DMS53 (cell line): ENCODE results near the gene FOXK2.
"Not testable (repeated sequence)": the region's sequence is repeated elsewhere in the genome, so short reads cannot be mapped to it uniquely, and the experiment has no call there.

Experiments
- DNase-seq: peaks from one replicate; lab custom pipeline; 2025; lab: John Stamatoyannopoulos, UW

FOXK2 gene

GRCh38 chr17:82565551-82565950 lies 46.0 kb downstream of the FOXK2 start:
- DNase-seq: no peak

- DNase-seq: no peak
Measured at GRCh38 chr17:82566129-82566960, 46.8 kb downstream of the FOXK2 start.

DNA sequence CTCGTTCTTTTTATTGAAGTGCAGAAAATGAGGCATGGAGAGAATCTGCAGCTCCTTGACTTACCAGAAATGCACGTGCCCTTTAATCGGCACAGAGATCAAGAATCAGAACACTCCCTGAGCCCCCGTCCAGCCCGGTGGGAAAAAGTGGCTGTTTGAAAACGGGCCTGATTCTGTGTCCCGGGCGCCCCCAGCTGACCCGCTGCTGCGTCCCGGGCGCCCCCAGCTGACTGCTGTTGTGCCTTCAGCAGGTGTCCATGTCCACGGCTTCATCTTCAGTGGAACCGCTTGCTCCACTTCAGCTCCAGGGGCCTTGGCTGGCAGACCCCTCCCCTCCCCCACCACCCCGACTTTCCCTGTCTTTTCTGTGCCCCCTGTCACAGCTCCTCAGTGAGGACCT lies 47.8 kb downstream of the FOXK2 start:
- no peak for DNase-seq

- no peak for DNase-seq
Measured at GRCh38 chr17:82568997-82569393, 49.5 kb downstream of the FOXK2 start.

DNA sequence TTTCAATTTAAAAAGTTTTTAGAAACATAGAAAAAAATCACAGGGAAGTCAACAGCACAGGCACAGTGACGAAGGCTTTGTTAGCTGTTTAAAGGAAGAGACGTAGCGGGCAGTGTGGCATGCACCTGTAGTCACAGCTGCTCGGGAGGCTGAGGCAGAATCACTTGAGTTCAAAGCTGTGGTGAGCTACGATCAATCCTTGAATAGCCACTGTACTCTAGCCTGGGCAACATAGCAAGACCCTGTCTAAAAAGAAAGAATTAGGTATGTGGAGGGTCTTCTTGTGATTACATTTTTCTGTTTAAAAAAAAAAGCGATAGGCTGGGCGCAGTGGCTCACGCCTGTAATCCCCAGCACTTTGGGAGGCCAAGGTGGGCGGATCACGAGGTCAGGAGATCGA lies 50.1 kb downstream of the FOXK2 start:
- no peak for DNase-seq

- DNase-seq: no peak
Measured at GRCh38 chr17:82570277-82570676, 50.7 kb downstream of the FOXK2 start.

GRCh38 chr17:82571855-82572254 lies 52.3 kb downstream of the FOXK2 start:
- no peak for DNase-seq

DNA sequence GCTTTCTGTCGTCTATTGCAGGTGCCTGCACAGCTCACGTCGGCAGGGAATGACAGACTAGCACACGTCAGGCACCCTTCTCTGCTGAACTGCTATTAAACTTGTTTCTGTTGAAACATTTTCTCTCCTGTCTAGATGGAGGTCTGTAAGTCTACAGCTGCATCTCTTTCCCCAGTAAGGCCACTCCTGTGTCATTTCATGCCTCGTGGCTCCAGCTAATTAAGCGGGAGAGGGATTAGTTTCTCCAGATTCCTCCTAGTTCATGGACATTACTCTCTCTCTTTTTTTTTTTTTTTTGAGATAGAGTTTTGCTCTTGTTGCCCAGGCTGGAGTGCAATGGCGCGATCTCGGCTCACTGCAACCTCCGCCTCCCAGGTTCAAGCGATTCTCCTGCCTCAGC lies 54.5 kb downstream of the FOXK2 start:
- no peak for DNase-seq

DNA sequence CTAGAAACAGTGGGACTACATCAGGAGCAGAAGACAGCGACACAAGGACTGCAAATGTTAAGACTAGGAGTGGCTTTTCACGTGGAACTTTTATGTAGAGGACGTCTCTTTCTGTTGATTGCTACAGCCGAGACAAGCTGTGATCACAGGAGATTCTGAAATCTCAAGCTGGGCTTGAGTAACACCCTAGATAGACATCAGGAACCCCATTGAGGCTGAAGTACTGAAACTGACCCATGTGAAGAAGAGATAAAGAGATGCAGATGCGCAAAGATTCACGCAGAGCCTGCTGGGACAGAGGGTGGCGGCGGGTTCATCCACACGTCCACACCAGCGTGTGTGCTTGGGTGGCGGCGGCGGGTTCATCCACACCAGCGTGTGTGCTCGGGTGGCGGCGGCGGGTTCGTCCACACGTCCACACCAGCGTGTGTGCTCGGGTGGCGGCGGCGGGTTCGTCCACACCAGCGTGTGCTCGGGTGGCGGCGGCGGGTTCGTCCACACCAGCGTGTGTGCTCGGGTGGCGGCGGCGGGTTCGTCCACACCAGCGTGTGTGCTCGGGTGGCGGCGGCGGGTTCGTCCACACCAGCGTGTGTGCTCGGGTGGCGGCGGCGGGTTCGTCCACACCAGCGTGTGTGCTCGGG lies 56.2 kb downstream of the FOXK2 start:
- not testable (repeated sequence) for DNase-seq

- DNase-seq: no peak
Measured at GRCh38 chr17:82577300-82577699, 57.8 kb downstream of the FOXK2 start.

GRCh38 chr17:82579969-82580368 lies 60.4 kb downstream of the FOXK2 start:
- not testable (repeated sequence) for DNase-seq

GRCh38 chr17:82582213-82582612 lies 62.7 kb downstream of the FOXK2 start:
- DNase-seq: no peak

DNA sequence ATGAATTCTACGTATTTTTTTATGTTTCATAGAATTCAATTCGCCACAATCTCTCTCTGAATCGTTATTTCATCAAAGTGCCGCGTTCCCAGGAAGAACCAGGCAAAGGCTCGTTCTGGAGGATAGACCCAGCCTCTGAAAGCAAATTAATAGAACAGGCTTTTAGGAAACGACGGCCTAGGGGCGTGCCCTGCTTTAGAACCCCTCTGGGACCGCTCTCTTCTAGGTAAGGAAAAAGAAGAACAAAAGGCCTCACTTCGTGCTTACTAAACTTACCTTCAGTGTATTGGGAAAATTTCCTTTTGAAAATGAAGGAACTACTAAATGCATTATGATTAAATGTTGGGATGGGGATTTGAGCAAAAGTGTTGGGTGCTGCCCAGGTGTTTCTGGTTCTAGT lies 63.2 kb downstream of the FOXK2 start:
- no peak for DNase-seq

- no peak for DNase-seq
Measured at GRCh38 chr17:82583720-82584234, 64.2 kb downstream of the FOXK2 start.

DNA sequence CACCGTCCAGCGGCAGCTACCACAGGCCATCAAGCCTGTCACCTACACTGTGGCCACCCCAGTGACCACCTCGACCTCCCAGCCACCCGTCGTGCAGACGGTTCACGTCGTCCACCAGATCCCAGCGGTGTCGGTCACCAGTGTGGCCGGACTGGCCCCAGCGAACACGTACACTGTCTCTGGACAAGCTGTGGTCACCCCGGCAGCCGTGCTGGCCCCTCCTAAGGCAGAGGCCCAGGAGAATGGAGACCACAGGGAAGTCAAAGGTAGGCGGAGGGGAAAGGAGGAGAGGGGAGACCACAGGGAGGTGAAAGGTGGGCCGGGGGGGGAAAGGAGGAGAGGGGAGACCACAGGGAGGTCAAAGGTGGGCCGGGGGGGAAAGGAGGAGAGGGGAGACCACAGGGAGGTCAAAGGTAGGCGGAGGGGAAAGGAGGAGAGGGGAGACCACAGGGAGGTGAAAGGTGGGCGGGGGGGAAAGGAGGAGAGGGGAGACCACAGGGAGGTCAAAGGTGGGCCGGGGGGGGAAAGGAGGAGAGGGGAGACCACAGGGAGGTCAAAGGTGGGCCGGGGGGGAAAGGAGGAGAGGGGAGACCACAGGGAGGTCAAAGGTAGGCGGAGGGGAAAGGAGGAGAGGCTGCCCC lies 66.5 kb downstream of the FOXK2 start:
- DNase-seq: peak; percentile 58

DNA sequence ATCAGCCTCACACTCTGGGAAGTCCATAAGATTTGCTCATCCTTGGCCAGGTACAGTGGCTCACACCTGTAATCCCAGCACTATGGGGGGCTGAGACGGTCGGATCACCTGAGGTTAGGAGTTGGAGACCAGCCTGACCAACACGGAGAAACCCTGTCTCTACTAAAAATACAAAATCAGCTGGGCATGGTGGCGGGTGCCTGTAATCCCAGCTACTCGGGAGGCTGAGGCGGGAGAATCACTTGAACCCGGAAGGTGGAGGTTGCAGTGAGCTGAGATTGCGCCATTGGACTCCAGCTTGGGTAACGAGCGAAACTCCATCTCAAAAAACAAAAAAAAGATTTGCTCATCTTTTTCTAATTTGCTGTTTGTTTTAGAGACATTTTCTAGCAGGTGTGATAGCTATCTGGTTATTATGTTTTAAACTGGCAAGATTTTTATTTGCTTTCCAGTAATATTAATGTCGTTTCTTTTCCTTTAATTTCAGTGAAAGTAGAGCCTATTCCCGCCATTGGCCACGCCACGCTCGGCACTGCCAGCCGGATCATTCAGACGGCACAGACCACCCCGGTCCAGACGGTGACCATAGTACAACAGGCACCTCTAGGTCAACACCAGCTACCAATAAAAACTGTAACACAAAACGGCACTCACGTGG lies 67.2 kb downstream of the FOXK2 start:
- DNase-seq: no peak

GRCh38 chr17:82587234-82588086 lies 67.9 kb downstream of the FOXK2 start:
- peak; percentile 27 for DNase-seq

- DNase-seq: no peak
Measured at GRCh38 chr17:82588266-82589175, 69.0 kb downstream of the FOXK2 start.

GRCh38 chr17:82589851-82590180 lies 70.3 kb downstream of the FOXK2 start:
- DNase-seq: no peak

- DNase-seq: no peak
Measured at GRCh38 chr17:82590216-82590615, 70.7 kb downstream of the FOXK2 start.
